HepG2 (cell line): ENCODE measurements around the gene ITGB7. TPM values are rescaled to one million over a fixed set of nuclear protein-coding genes. Genes with fewer than 3 reads are reported as not detected.

Experiments used
- CBFB ChIP-seq: sonication (generic); formaldehyde crosslinking; IDR thresholded peaks from 2 replicates; pipeline ENCODE4 v1.4.0; 2020; ENCODE audit warnings: missing genetic modification reagents
- CREB1 ChIP-seq, 2 experiments: fragments of 450-650 bp in 1 of 2; IDR thresholded peaks; 2 replicates each; pipeline ENCODE4 v1.6.1; 2016 to 2017; ENCODE audit warnings: control low read depth in 1 of 2, mild to moderate bottlenecking in 1 of 2, missing compliant biosample characterization in 1 of 2, missing genetic modification characterization in 1 of 2
- CREM ChIP-seq, 2 experiments: sonication (generic) in 1 of 2; formaldehyde crosslinking in 1 of 2; IDR thresholded peaks; 2 replicates each; pipeline versions ENCODE4 v1.4.0 to v1.6.1; 2016 to 2020; ENCODE audit warnings: antibody characterized with exemption in 1 of 2, mild to moderate bottlenecking in 1 of 2, missing genetic modification reagents in 1 of 2
- HDAC2 ChIP-seq: sonication (generic); formaldehyde crosslinking; IDR thresholded peaks from 2 replicates; pipeline ENCODE4 v1.4.0; 2020; ENCODE audit warnings: missing genetic modification reagents
- HNF4A ChIP-seq: sonication (generic); formaldehyde crosslinking; IDR thresholded peaks from 2 replicates; pipeline ENCODE4 v1.4.0; 2020; ENCODE audit warnings: missing genetic modification reagents
- MIER2 ChIP-seq: IDR thresholded peaks from 2 replicates; pipeline ENCODE4 v1.6.1; 2016; ENCODE audit warnings: missing biosample characterization, missing genetic modification reagents
- MLX ChIP-seq: IDR thresholded peaks from 2 replicates; pipeline ENCODE4 v1.6.1; 2016
- NAIF1 ChIP-seq: sonication (generic); formaldehyde crosslinking; IDR thresholded peaks from 2 replicates; pipeline ENCODE4 v1.5.0; 2020; ENCODE audit warnings: mild to moderate bottlenecking, missing genetic modification reagents, borderline replicate concordance
- RBFOX2 ChIP-seq: fragments of 200-400 bp; formaldehyde crosslinking; IDR thresholded peaks from 2 replicates; pipeline ENCODE4 v1.6.1; 2017; ENCODE audit warnings: low read depth, mild to moderate bottlenecking, low read length
- RNF219 ChIP-seq: sonication (generic); formaldehyde crosslinking; IDR thresholded peaks from 2 replicates; pipeline ENCODE4 v1.5.0; 2020; ENCODE audit warnings: mild to moderate bottlenecking, missing genetic modification reagents
- SIX1 ChIP-seq: sonication (generic); formaldehyde crosslinking; IDR thresholded peaks from 2 replicates; pipeline ENCODE4 v1.4.0; 2020; ENCODE audit warnings: missing genetic modification reagents, borderline replicate concordance
- SP4 ChIP-seq: sonication (generic); formaldehyde crosslinking; IDR thresholded peaks from 2 replicates; pipeline ENCODE4 v1.8.1; 2023; ENCODE audit warnings: mild to moderate bottlenecking, missing genetic modification reagents
- ZBTB40 ChIP-seq, 2 experiments: fragments of 450-650 bp in 1 of 2; sonication (generic) in 1 of 2; formaldehyde crosslinking in 1 of 2; IDR thresholded peaks; 2 replicates each; pipeline versions ENCODE4 v1.6.1 to v1.8.0; 2016 to 2022; ENCODE audit warnings: antibody characterized with exemption in 1 of 2, mild to moderate bottlenecking in 1 of 2, missing genetic modification reagents in 1 of 2
- ZNF251 ChIP-seq: sonication (generic); formaldehyde crosslinking; IDR thresholded peaks from 2 replicates; pipeline ENCODE4 v1.9.0; 2021; ENCODE audit warnings: mild to moderate bottlenecking, missing genetic modification reagents
- ZNF512 ChIP-seq: sonication (generic); formaldehyde crosslinking; IDR thresholded peaks from 2 replicates; pipeline ENCODE4 v1.4.0; 2020; ENCODE audit warnings: mild to moderate bottlenecking, missing genetic modification reagents
- ZNF7 ChIP-seq: IDR thresholded peaks from 2 replicates; pipeline ENCODE4 v1.6.1; 2016; ENCODE audit warnings: missing biosample characterization, missing genetic modification reagents
- polyA plus RNA-seq, 8 experiments: library from polyadenylated mRNA; depleted of rRNA in 3 of 8; stranded (reverse) in 7 of 8; unstranded in 1 of 8; fragments of >200 nt; fragmentation: Illumina TruSeq in 4 of 8; extraction: Trizol in 4 of 8; gene quantifications; 2 replicates each; pipeline versions ENCODE4 v1.2.1 to v1.2.3, GENCODE V29; 2011 to 2016; ENCODE audit warnings: low read depth in 4 of 8, missing spikeins in 1 of 8, mixed read lengths in 1 of 8; ENCODE audit not compliant: insufficient read depth in 1 of 8
- total RNA-seq, 5 experiments: library from RNA; depleted of rRNA; stranded (reverse); fragments of >200 nt; fragmentation: Illumina TruSeq; extraction: Trizol; gene quantifications; 2 replicates each; pipeline ENCODE4 v1.2.3, GENCODE V29; 2016; ENCODE audit warnings: low read depth in 1 of 5

The ITGB7 gene
- total and polyA plus RNA-seq, 2 of the 13 experiments (the other 11 are each of a cell fraction or from before 2014, with no cell fraction given) = 0.16 to 0.18 TPM

GRCh38 chr12:53174881-53175491 lies 32.1 kb downstream of the ITGB7 start (continued):
- no peak for TF ChIP-seq ZNF512
- TF ChIP-seq HDAC2 (CRISPR knock-in tag) = peak; percentile 86
- TF ChIP-seq ZNF251 (CRISPR knock-in tag) = no peak
- TF ChIP-seq ZBTB40 (IDR thresholded peaks at IDR 0.05) = no peak
- peak; percentile 63 for TF ChIP-seq ZBTB40 (CRISPR knock-in tag; IDR thresholded peaks at IDR 0.05)
- no peak for TF ChIP-seq SP4 (CRISPR knock-in tag)
- TF ChIP-seq CBFB = no peak
- no peak for TF ChIP-seq RNF219 (CRISPR knock-in tag)
- peak; percentile 77 for TF ChIP-seq HNF4A (CRISPR knock-in tag)
- no peak for TF ChIP-seq SIX1 (CRISPR knock-in tag)
- TF ChIP-seq CREB1 (IDR thresholded peaks at IDR 0.05) = no peak
- no peak for TF ChIP-seq CREB1 (CRISPR knock-in tag; IDR thresholded peaks at IDR 0.05)
- 0 out of 2 replicates have a peak, but pooled peaks have one; percentile 59 for TF ChIP-seq MIER2 (CRISPR knock-in tag)
- TF ChIP-seq ZNF7 (CRISPR knock-in tag) = no peak
- no peak for TF ChIP-seq CREM (IDR thresholded peaks at IDR 0.05)
- no peak for TF ChIP-seq CREM (CRISPR knock-in tag; IDR thresholded peaks at IDR 0.05)
- 0 out of 2 replicates have a peak, but pooled peaks have one; percentile 27 for TF ChIP-seq MLX
- TF ChIP-seq NAIF1 (CRISPR knock-in tag) = no peak
- TF ChIP-seq RBFOX2 = no peak
